AG09319 (cell line): Measurements from ENCODE around the gene CFAP299.

Experiments
- DNase-seq: peaks from one replicate; pipeline ENCODE4 v3.0.0-alpha.2; 2010; ENCODE audit warnings: low read depth; ENCODE audit errors: extremely low read depth
- CTCF ChIP-seq: IDR thresholded peaks from 2 replicates; pipeline ENCODE4 v1.5.1; 2011; ENCODE audit warnings: low read depth, mild to moderate bottlenecking, inconsistent platforms, low read length, moderate library complexity

Gene CFAP299

GRCh38 chr4:80999943-81000342, 664.4 kb downstream of the CFAP299 start:
- no peak for DNase-seq
- no peak for TF ChIP-seq CTCF

- DNase-seq, result no peak
- TF ChIP-seq CTCF, result no peak
These were observed 668.1 kb downstream of the CFAP299 start for GRCh38 chr4:81003597-81004111.

- TF ChIP-seq CTCF, result no peak
- DNase-seq, result no peak
These were observed 671.9 kb downstream of the CFAP299 start for GRCh38 chr4:81007417-81007816.
